Sigmoid colon (tissue), 7 donors: ENCODE data around the gene MOB1B. TPM values are rescaled to one million over a fixed set of nuclear protein-coding genes. Genes with fewer than 3 reads are reported as not detected.

Source experiments
- DNase-seq: peaks from one replicate; pipeline ENCODE4 v3.0.0-alpha.2; 2019
- H3K27ac ChIP-seq, 4 donors: fragments of 200-600 bp; sonication (generic); one replicate each; pipeline ENCODE4 v1.5.1; 2016 to 2019; ENCODE audit warnings: mild to moderate bottlenecking in 1 of 4
- H3K27me3 ChIP-seq, 3 donors: fragments of 200-600 bp; sonication (generic); one replicate each; pipeline ENCODE4 v1.5.1; 2019; ENCODE audit warnings: mild to moderate bottlenecking in 1 of 3
- H3K36me3 ChIP-seq, 4 donors: fragments of 200-600 bp; sonication (generic); one replicate each; pipeline ENCODE4 v1.5.1; 2016 to 2019
- H3K4me1 ChIP-seq, 4 donors: fragments of 200-600 bp; sonication (generic); one replicate each; pipeline ENCODE4 v1.5.1; 2017 to 2019
- H3K4me3 ChIP-seq, 4 donors: fragments of 200-600 bp; sonication (generic); one replicate each; pipeline ENCODE4 v1.5.1; 2017 to 2019; ENCODE audit warnings: mild to moderate bottlenecking in 2 of 4, moderate library complexity in 1 of 4
- H3K9me3 ChIP-seq, 4 donors: fragments of 200-600 bp in 3 of 4; sonication (generic) in 3 of 4; one replicate each; pipeline versions ENCODE4 v1.5.1 to v1.6.1; 2013 to 2019
- EP300 ChIP-seq, 4 donors: sonication (generic); formaldehyde crosslinking; IDR thresholded peaks; one replicate each; pipeline ENCODE4 v1.6.1; 2017; ENCODE audit warnings: antibody characterized with exemption in 4 of 4
- POLR2A ChIP-seq, 2 donors: fragments of 450-650 bp; IDR thresholded peaks; one replicate each; pipeline ENCODE4 v1.6.1; 2016; ENCODE audit warnings: antibody characterized with exemption in 2 of 2, mild to moderate bottlenecking in 2 of 2, moderate library complexity in 2 of 2
- POLR2AphosphoS5 ChIP-seq, 4 donors: sonication (generic); formaldehyde crosslinking; IDR thresholded peaks; one replicate each; pipeline ENCODE4 v1.6.1; 2017; ENCODE audit warnings: antibody characterized with exemption in 4 of 4
- WGBS, 2 donors: extraction: QIAGEN DNeasy Blood & Tissue Kit; methylation state at CpG; one replicate each; pipeline ENCODE4 v1.1.7; 2013; 5-methylcytosine and 5-hydroxymethylcytosine counted together
- intact Hi-C: fragments of 100-400 bp; cut with DNase I; formaldehyde crosslinking; loops from one replicate; pipeline ENCODE4 v1.15.1; 2023
- polyA plus RNA-seq, 3 donors: library from polyadenylated mRNA; stranded (reverse); fragments of 200-250 nt; gene quantifications; one replicate each; pipeline ENCODE4 v1.2.3, GENCODE V29; 2013
- total RNA-seq, 4 donors: library from RNA; depleted of rRNA; stranded (reverse); fragments of >200 nt; gene quantifications; one replicate each; pipeline ENCODE4 v1.1.0, GENCODE V29; 2016
- TF ChIP-seq, protein P1 (sequence below), 4 experiments: fragments of 450-650 bp in 3 of 4; fragments of 200-600 bp in 1 of 4; IDR thresholded peaks; one replicate each; pipeline ENCODE4 v1.5.1; 2016 to 2019; ENCODE audit warnings: antibody characterized with exemption in 4 of 4, mild to moderate bottlenecking in 3 of 4, moderate library complexity in 2 of 4
- donor health status: healthy with polysubstance abuse.
- donor health status: Bipolar disorder and iron deficiency.
- donor health status: healthy.

The MOB1B gene
- total and polyA plus RNA-seq, 7 donors: 3.0 to 21.7 (median 15.7) TPM

DNA sequence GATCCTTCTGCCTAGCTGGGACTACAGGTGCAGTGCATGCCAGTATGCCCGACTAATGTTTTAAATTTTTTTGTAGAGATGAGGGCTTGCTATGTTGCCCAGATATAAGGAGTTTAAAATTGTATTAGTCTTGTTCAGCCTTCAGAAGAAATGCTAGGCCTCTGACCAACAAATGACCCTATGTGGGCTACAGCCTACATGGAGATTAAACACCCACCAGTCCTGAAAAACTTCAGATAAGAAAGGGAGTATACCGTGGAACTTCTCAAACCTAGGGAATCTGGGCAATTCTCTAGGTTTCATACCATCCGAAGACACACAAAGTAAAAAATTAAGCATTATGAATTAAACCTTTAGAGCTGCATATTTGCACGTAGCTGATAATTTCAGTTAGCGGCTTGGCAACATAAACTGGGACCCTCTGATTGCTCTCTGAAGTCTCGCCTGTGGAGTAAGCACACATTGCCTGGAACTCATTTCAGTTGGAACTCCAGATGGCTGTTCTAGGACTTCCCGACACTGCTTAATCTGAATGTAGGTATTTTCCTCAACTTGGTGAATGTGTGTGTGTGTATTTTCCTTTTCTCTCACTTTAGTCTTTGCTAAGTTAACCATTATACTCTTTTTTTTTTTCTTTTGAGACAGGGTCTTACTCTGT, 33.0 kb downstream of the MOB1B start:
- Histone ChIP-seq H3K27ac (no peak overlapping the region), H3K9me3 (no peaks in the 10 kb centered on the region), H3K36me3 (no peaks in the 10 kb centered on the region), H3K4me1 (peaks cover 0 to 23% (median 11%) of the 10 kb centered on the region in 4 donors), H3K4me3 (no peak overlapping the region), H3K27me3 (no peaks in the 10 kb centered on the region)
- intact Hi-C loops: no loop called here
- WGBS, 2 donors: 95 to 96% methylated on average over 7 of the region's 7 CpGs
- TF ChIP-seq EP300 (IDR thresholded peaks at IDR 0.05): no peak
- TF ChIP-seq POLR2A (IDR thresholded peaks at IDR 0.05): no peak
- no peak for TF ChIP-seq POLR2AphosphoS5 (IDR thresholded peaks at IDR 0.05)
- TF ChIP-seq, protein P1, sequence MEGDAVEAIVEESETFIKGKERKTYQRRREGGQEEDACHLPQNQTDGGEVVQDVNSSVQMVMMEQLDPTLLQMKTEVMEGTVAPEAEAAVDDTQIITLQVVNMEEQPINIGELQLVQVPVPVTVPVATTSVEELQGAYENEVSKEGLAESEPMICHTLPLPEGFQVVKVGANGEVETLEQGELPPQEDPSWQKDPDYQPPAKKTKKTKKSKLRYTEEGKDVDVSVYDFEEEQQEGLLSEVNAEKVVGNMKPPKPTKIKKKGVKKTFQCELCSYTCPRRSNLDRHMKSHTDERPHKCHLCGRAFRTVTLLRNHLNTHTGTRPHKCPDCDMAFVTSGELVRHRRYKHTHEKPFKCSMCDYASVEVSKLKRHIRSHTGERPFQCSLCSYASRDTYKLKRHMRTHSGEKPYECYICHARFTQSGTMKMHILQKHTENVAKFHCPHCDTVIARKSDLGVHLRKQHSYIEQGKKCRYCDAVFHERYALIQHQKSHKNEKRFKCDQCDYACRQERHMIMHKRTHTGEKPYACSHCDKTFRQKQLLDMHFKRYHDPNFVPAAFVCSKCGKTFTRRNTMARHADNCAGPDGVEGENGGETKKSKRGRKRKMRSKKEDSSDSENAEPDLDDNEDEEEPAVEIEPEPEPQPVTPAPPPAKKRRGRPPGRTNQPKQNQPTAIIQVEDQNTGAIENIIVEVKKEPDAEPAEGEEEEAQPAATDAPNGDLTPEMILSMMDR (IDR thresholded peaks at IDR 0.05): no peak
- DNase-seq: no peak

DNA sequence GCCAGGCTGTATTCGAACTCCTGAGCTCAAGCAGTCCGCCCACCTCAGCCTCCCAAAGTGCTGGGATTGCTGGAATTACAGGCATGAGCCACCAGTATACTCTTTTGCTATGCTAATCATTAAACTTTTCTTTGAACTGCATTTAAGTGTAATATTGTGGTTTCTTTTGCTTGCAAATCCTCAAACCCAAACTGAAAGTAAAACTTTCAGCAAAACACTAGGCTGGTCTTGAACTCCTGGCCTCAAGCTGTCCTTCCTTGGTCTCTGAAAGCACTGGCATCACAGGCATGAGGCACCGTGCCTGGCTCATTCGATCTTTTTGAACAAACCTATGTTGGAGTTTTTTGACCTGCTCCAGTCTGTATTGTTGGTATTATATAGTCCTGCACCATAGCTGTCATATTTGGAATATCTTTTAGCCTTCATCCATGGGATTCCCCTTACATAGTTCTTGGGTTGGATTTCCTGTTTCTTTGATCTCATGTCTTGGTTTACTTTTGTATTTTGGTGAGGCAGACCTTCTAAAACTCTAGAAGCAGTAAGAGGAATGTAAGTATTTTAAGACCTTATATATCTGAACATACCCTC, 34.1 kb downstream of the MOB1B start:
- Histone ChIP-seq H3K4me1 (peaks cover 0 to 13% (median 5%) of the 10 kb centered on the region in 4 donors), H3K36me3 (no peaks in the 10 kb centered on the region), H3K27ac (no peak overlapping the region), H3K27me3 (no peaks in the 10 kb centered on the region), H3K9me3 (no peaks in the 10 kb centered on the region), H3K4me3 (no peak overlapping the region)
- WGBS, 2 donors: 89 to 93% methylated on average over 4 of the region's 4 CpGs
- no peak for TF ChIP-seq EP300 (IDR thresholded peaks at IDR 0.05)
- TF ChIP-seq, protein P1 (IDR thresholded peaks at IDR 0.05): no peak
- no peak for TF ChIP-seq POLR2A (IDR thresholded peaks at IDR 0.05)
- TF ChIP-seq POLR2AphosphoS5 (IDR thresholded peaks at IDR 0.05): no peak
- DNase-seq: no peak
- intact Hi-C loops: no loop called here

GRCh38 chr4:70938086-70938485, 35.9 kb downstream of the MOB1B start:
- DNase-seq: no peak
- WGBS, 2 donors: 79 to 88% methylated on average over 3 of the region's 3 CpGs
- intact Hi-C loops: no loop called here

DNA sequence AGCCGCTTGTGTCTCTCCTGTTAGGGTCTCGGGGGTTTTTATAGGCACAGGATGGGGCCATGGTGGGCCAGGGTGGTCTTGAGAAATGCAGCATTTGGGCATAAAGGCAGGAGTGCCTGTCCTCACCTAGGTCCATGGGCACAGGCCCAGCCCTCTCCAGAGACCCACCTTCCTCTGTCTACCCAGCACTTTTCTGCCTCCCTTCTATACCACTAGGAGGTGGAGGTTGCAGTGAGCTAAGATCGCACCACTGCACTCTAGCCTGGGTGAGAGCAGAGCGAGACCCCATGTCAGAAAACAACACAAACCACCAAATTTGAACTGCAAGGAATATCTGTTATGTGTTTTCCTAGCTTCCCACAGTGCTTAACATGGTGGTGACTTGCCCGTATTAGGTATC, 38.0 kb downstream of the MOB1B start:
- Histone ChIP-seq H3K27me3 (no peaks in the 10 kb centered on the region), H3K27ac (no peak overlapping the region), H3K9me3 (no peaks in the 10 kb centered on the region), H3K4me3 (no peak overlapping the region), H3K36me3 (no peaks in the 10 kb centered on the region), H3K4me1 (peaks cover 0 to 6% (median 2%) of the 10 kb centered on the region in 4 donors)
- intact Hi-C loops: no loop called here
- TF ChIP-seq POLR2A (IDR thresholded peaks at IDR 0.05) (no peak), EP300 (IDR thresholded peaks at IDR 0.05) (no peak), POLR2AphosphoS5 (IDR thresholded peaks at IDR 0.05) (no peak)
- TF ChIP-seq, protein P1 (IDR thresholded peaks at IDR 0.05): no peak
- no peak for DNase-seq
- WGBS, 2 donors: 97 to 99% methylated on average over 5 of the region's 5 CpGs

More at GRCh38 chr4:70938086-70938485, 35.9 kb downstream of the MOB1B start:
- H3K4me3 ChIP-seq: no peak overlapping the region
- H3K9me3 ChIP-seq: no peaks in the 10 kb centered on the region
- no peaks in the 10 kb centered on the region for H3K36me3 ChIP-seq
- TF ChIP-seq EP300 (IDR thresholded peaks at IDR 0.05) (no peak), POLR2AphosphoS5 (IDR thresholded peaks at IDR 0.05) (no peak), POLR2A (IDR thresholded peaks at IDR 0.05) (no peak)
- TF ChIP-seq, protein P1 (IDR thresholded peaks at IDR 0.05): no peak
- no peaks in the 10 kb centered on the region for H3K27me3 ChIP-seq
- H3K4me1 ChIP-seq: peaks cover 0 to 7% (median 3%) of the 10 kb centered on the region in 4 donors
- H3K27ac ChIP-seq: no peak overlapping the region
